H9 (cell line): ENCODE results near the gene UBA1. TPM values are rescaled to one million over a fixed set of nuclear protein-coding genes. Genes with fewer than 3 reads are reported as not detected.

Source experiments
- DNase-seq: peaks from one replicate; pipeline ENCODE4 v3.0.0-alpha.2; 2017
- H2AFZ ChIP-seq: one replicate; pipeline ENCODE4 v1.6.1; 2013; ENCODE audit warnings: mild to moderate bottlenecking, low read length, control low read depth, moderate library complexity
- H2AK5ac ChIP-seq: 2 replicates; pipeline ENCODE4 v1.6.1; 2013; ENCODE audit warnings: low read length, control low read depth, mixed read lengths; ENCODE audit not compliant: insufficient read length
- H2BK120ac ChIP-seq: one replicate; pipeline ENCODE4 v1.6.1; 2013; ENCODE audit warnings: low read depth, mild to moderate bottlenecking, low read length, control low read depth, inconsistent platforms; ENCODE audit not compliant: poor library complexity, severe bottlenecking
- H2BK12ac ChIP-seq: 2 replicates; pipeline ENCODE4 v1.6.1; 2013; ENCODE audit warnings: low read length, control low read depth, mixed read lengths, low read depth; ENCODE audit not compliant: insufficient read length
- H2BK15ac ChIP-seq: 2 replicates; pipeline ENCODE4 v1.6.1; 2013; ENCODE audit warnings: low read depth, low read length, control low read depth
- H2BK20ac ChIP-seq: one replicate; pipeline ENCODE4 v1.6.1; 2013; ENCODE audit warnings: low read depth, mild to moderate bottlenecking, low read length, control low read depth, inconsistent platforms; ENCODE audit not compliant: poor library complexity, severe bottlenecking
- H2BK5ac ChIP-seq: 2 replicates; pipeline ENCODE4 v1.6.1; 2013; ENCODE audit warnings: low read length, control low read depth, mixed read lengths; ENCODE audit not compliant: insufficient read length
- H3K14ac ChIP-seq: 2 replicates; pipeline ENCODE4 v1.6.1; 2013; ENCODE audit warnings: low read length, control low read depth; ENCODE audit not compliant: insufficient read depth
- H3K18ac ChIP-seq: 2 replicates; pipeline ENCODE4 v1.6.1; 2013; ENCODE audit warnings: low read depth, mild to moderate bottlenecking, mixed read lengths, low read length, control low read depth; ENCODE audit not compliant: insufficient read length
- H3K23ac ChIP-seq: 2 replicates; pipeline ENCODE4 v1.6.1; 2013; ENCODE audit warnings: low read length, control low read depth, mixed read lengths, low read depth; ENCODE audit not compliant: insufficient read length
- H3K23me2 ChIP-seq: 2 replicates; pipeline ENCODE4 v1.6.1; 2013; ENCODE audit warnings: low read depth, mild to moderate bottlenecking, mixed read lengths, low read length, control low read depth; ENCODE audit not compliant: insufficient read length, poor library complexity, severe bottlenecking
- H3K27ac ChIP-seq: 2 replicates; pipeline ENCODE4 v1.5.1; 2013; ENCODE audit warnings: low read length, control low read depth, mixed read lengths, low read depth; ENCODE audit not compliant: insufficient read length
- H3K27me3 ChIP-seq: 2 replicates; pipeline ENCODE4 v1.6.1; 2013; ENCODE audit warnings: low read length, control low read depth, inconsistent platforms; ENCODE audit not compliant: insufficient read depth
- H3K4ac ChIP-seq: 2 replicates; pipeline ENCODE4 v1.6.1; 2013; ENCODE audit warnings: low read depth, mild to moderate bottlenecking, control low read depth, inconsistent platforms, low read length, moderate library complexity
- H3K4me1 ChIP-seq: 2 replicates; pipeline ENCODE4 v1.6.1; 2013; ENCODE audit warnings: low read length, control low read depth, inconsistent platforms; ENCODE audit not compliant: insufficient read depth
- H3K4me2 ChIP-seq: 2 replicates; pipeline ENCODE4 v1.6.1; 2013; ENCODE audit warnings: low read length, control low read depth, mixed read lengths; ENCODE audit not compliant: insufficient read length, insufficient read depth
- H3K56ac ChIP-seq: 2 replicates; pipeline ENCODE4 v1.6.1; 2013; ENCODE audit warnings: low read depth, mild to moderate bottlenecking, mixed read lengths, low read length, control low read depth; ENCODE audit not compliant: insufficient read length
- H3K79me1 ChIP-seq: 2 replicates; pipeline ENCODE4 v1.6.1; 2013; ENCODE audit warnings: low read depth, mild to moderate bottlenecking, moderate library complexity, low read length, control low read depth, inconsistent platforms; ENCODE audit not compliant: insufficient read depth, poor library complexity, severe bottlenecking
- H3K79me2 ChIP-seq: 2 replicates; pipeline ENCODE4 v1.6.1; 2013; ENCODE audit warnings: low read length, control low read depth, inconsistent platforms; ENCODE audit not compliant: insufficient read depth
- H3K9ac ChIP-seq: 2 replicates; pipeline ENCODE4 v1.6.1; 2013; ENCODE audit warnings: low read length, control low read depth, mixed read lengths; ENCODE audit not compliant: insufficient read length; ENCODE audit errors: extremely low read depth
- H3K9me3 ChIP-seq: one replicate; pipeline ENCODE4 v1.6.1; 2013; ENCODE audit warnings: low read depth, low read length, inconsistent platforms; ENCODE audit not compliant: control insufficient read depth
- H3T11ph ChIP-seq: one replicate; pipeline ENCODE4 v1.6.1; 2013; ENCODE audit warnings: mild to moderate bottlenecking, low read length, control low read depth, inconsistent platforms
- H4K20me1 ChIP-seq: one replicate; pipeline ENCODE4 v1.6.1; 2013; ENCODE audit not compliant: control insufficient read depth, insufficient read length, insufficient read depth
- H4K5ac ChIP-seq: 2 replicates; pipeline ENCODE4 v1.6.1; 2013; ENCODE audit warnings: low read depth, mild to moderate bottlenecking, mixed read lengths, low read length, control low read depth; ENCODE audit not compliant: insufficient read length
- H4K8ac ChIP-seq: replicated peaks from 2 replicates; pipeline ENCODE4 v1.6.1; 2013; ENCODE audit warnings: low read length, control low read depth, mixed read lengths, low read depth; ENCODE audit not compliant: insufficient read length
- H4K91ac ChIP-seq: 2 replicates; pipeline ENCODE4 v1.6.1; 2013; ENCODE audit warnings: low read depth, mild to moderate bottlenecking, moderate library complexity, mixed read lengths, low read length, control low read depth; ENCODE audit not compliant: insufficient read length
- H3K27ac Mint-ChIP-seq, 3 experiments: 2 replicates in 2 of 3; 3 replicates in 1 of 3; pipeline ENCODE4 v1.8.0; 2020 to 2021; ENCODE audit warnings: mixed read lengths in 3 of 3, mild to moderate bottlenecking in 1 of 3, moderate library complexity in 1 of 3
- H3K27me3 Mint-ChIP-seq: 2 replicates; pipeline ENCODE4 v1.8.0; 2021; ENCODE audit warnings: low read depth, mild to moderate bottlenecking, moderate library complexity, mixed read lengths
- H3K36me3 Mint-ChIP-seq, 3 experiments: 2 replicates in 2 of 3; 3 replicates in 1 of 3; pipeline ENCODE4 v1.8.0; 2020 to 2021; ENCODE audit warnings: low read depth in 3 of 3, mixed read lengths in 3 of 3; ENCODE audit not compliant: insufficient read depth in 1 of 3
- H3K4me1 Mint-ChIP-seq, 2 experiments: 2 replicates each; pipeline ENCODE4 v1.8.0; 2020; ENCODE audit warnings: mixed read lengths in 2 of 2
- H3K4me3 Mint-ChIP-seq, 2 experiments: 2 replicates in 1 of 2; 3 replicates in 1 of 2; pipeline ENCODE4 v1.8.0; 2020 to 2021; ENCODE audit warnings: mild to moderate bottlenecking in 2 of 2, mixed read lengths in 2 of 2, moderate library complexity in 1 of 2
- H3K9me3 Mint-ChIP-seq, 2 experiments: 2 replicates in 1 of 2; 3 replicates in 1 of 2; pipeline ENCODE4 v1.8.0; 2020; ENCODE audit warnings: mild to moderate bottlenecking in 2 of 2, mixed read lengths in 2 of 2, moderate library complexity in 1 of 2
- CTCF ChIP-seq: fragments of 200-600 bp; sonication (generic); conservative IDR thresholded peaks from 3 replicates; pipeline ENCODE4 v1.8.0; 2021; ENCODE audit warnings: antibody characterized with exemption, mild to moderate bottlenecking
- WGBS: extraction: QIAGEN DNeasy Blood & Tissue Kit; methylation state at CpG from one replicate; pipeline ENCODE4 v1.1.7; 2013; ENCODE audit warnings: missing lambda C conversion rate, low lambda C conversion rate, mixed read lengths; ENCODE audit not compliant: insufficient read length; ENCODE audit errors: extremely low coverage; 5-methylcytosine and 5-hydroxymethylcytosine counted together
- total RNA-seq: library from RNA; stranded (reverse); gene quantifications from 2 replicates; pipeline ENCODE4 v1.2.1, GENCODE V29; 2021

The UBA1 gene
- total RNA-seq, 1 experiment from 2014 or later: 427 TPM

GRCh38 chrX:47233333-47234113 is 39.9 kb downstream of the UBA1 start:
- Histone ChIP-seq H3K4me1 (0 out of 2 replicates have a peak, but pooled peaks cover 2% of the 10 kb centered on the region), H3K18ac (peak overlapping the region; percentile 99), H3T11ph (peak overlapping the region; percentile 80), H3K27ac (peak overlapping the region; percentile 93), H3K4ac (peak overlapping the region; percentile 62; the same call in 1 of the 2 replicates), H2BK12ac (no peak overlapping the region), H3K14ac (peak overlapping the region; percentile 99; the same call in 1 of the 2 replicates), H3K9ac (peak overlapping the region; percentile 96), H2BK5ac (peak overlapping the region; percentile 98), H2AK5ac (peak overlapping the region; percentile 83), H2BK20ac (no peak overlapping the region), H4K20me1 (peaks cover 2% of the 10 kb centered on the region), H4K8ac (no peak overlapping the region), H3K23ac (no peak overlapping the region), H3K79me2 (peaks cover 15% of the 10 kb centered on the region; the same call in 1 of the 2 replicates), H2AFZ (no peak overlapping the region), H3K23me2 (peaks cover 5% of the 10 kb centered on the region), H2BK120ac (peak overlapping the region; percentile 99), H4K5ac (peak overlapping the region; percentile 81), H3K56ac (peak overlapping the region; percentile 69), H3K27me3 (no peaks in the 10 kb centered on the region), H3K9me3 (no peaks in the 10 kb centered on the region), H3K79me1 (peaks cover 2% of the 10 kb centered on the region), H4K91ac (no peak overlapping the region), H3K4me2 (peak overlapping the region; percentile 52), H2BK15ac (no peak overlapping the region)
- Mint-ChIP-seq H3K27ac (peak overlapping the region; percentile 100), H3K4me1 (peaks cover 5 to 24% of the 10 kb centered on the region in 2 experiments), H3K36me3 (peaks cover 6 to 20% (median 9%) of the 10 kb centered on the region in 3 experiments; a peak in 6 of 7 replicates), H3K4me3 (peak overlapping the region; percentile 98 to 100), H3K9me3 (no peaks in the 10 kb centered on the region; a peak in 1 of 5 replicates), H3K27me3 (peaks cover 3% of the 10 kb centered on the region; the same call in 1 of the 2 replicates)
- TF ChIP-seq CTCF: no peak
- peak; percentile 98 for DNase-seq
- no CpG with 5 or more reads among the region's 51 CpGs for WGBS
